Body of pancreas (tissue), 4 donors: Measurements from ENCODE around the gene PGF. TPM values are rescaled to one million over a fixed set of nuclear protein-coding genes. Genes with fewer than 3 reads are reported as not detected.

ENCODE experiments used
- ATAC-seq: fragments of 150-250 bp; one replicate; pipeline ENCODE4 v1.9.1; 2016
- DNase-seq, 4 donors: peaks; one replicate each; pipeline ENCODE4 v3.0.0-alpha.2; 2019
- H3K27ac ChIP-seq, 4 donors: fragments of 200-600 bp; sonication (generic); 1 replicate in 3 of 4; 2 replicates in 1 of 4; pipeline versions ENCODE4 v1.5.1 to v1.6.1; 2016 to 2019; ENCODE audit warnings: mild to moderate bottlenecking in 1 of 4, mixed read lengths in 1 of 4, moderate library complexity in 1 of 4
- H3K27me3 ChIP-seq, 2 donors: fragments of 200-600 bp; sonication (generic); one replicate each; pipeline ENCODE4 v1.6.0; 2016; ENCODE audit warnings: mild to moderate bottlenecking in 1 of 2
- H3K36me3 ChIP-seq, 2 donors: fragments of 200-600 bp; sonication (generic); replicated peaks in 1 of 2; 2 replicates each; pipeline ENCODE4 v1.5.1; 2016; ENCODE audit warnings: low read depth in 2 of 2; ENCODE audit not compliant: insufficient read depth in 1 of 2
- H3K4me1 ChIP-seq: fragments of 200-600 bp; sonication (generic); one replicate; pipeline ENCODE4 v1.6.0; 2016
- H3K4me3 ChIP-seq, 2 donors: fragments of 200-600 bp; sonication (generic); 1 replicate in 1 of 2; 2 replicates in 1 of 2; pipeline ENCODE4 v1.5.1; 2016 to 2019
- H3K9me3 ChIP-seq, 3 donors: fragments of 200-600 bp; sonication (generic); 1 replicate in 2 of 3; 2 replicates in 1 of 3; pipeline ENCODE4 v1.5.1; 2016
- POLR2A ChIP-seq, 3 donors: fragments of 450-650 bp; IDR thresholded peaks; one replicate each; pipeline ENCODE4 v1.6.1; 2016; ENCODE audit warnings: antibody characterized with exemption in 3 of 3, mild to moderate bottlenecking in 2 of 3
- WGBS, 2 donors: methylation state at CpG; one replicate each; pipeline ENCODE4 v1.1.5; 2017; 5-methylcytosine and 5-hydroxymethylcytosine counted together
- intact Hi-C: fragments of 100-400 bp; cut with DNase I; formaldehyde crosslinking; loops from one replicate; pipeline ENCODE4 v1.15.1; 2023
- total RNA-seq, 2 donors: library from RNA; depleted of rRNA; stranded (reverse); fragments of >200 nt; gene quantifications; one replicate each; pipeline ENCODE4 v1.1.0, GENCODE V29; 2016
- TF ChIP-seq, protein P1 (sequence below), 7 experiments: fragments of 450-650 bp in 4 of 7; fragments of 200-600 bp in 3 of 7; sonication (generic) in 3 of 7; IDR thresholded peaks; one replicate each; pipeline ENCODE4 v1.5.1; 2016 to 2019; ENCODE audit warnings: antibody characterized with exemption in 7 of 7

Gene PGF
- total RNA-seq, 2 donors from 2014 or later, result 2.3 to 6.6 TPM

- Histone ChIP-seq H3K4me1 (no peaks in the 10 kb centered on the region), H3K9me3 (no peaks in the 10 kb centered on the region), H3K27ac (no peak overlapping the region), H3K4me3 (no peak overlapping the region), H3K27me3 (no peaks in the 10 kb centered on the region), H3K36me3 (no peaks in the 10 kb centered on the region)
- 90% methylated on average over 5 of the region's 5 CpGs; no CpG with 5 or more reads in 1 of the 2 donors for WGBS, 2 donors
- no peak for DNase-seq
- intact Hi-C loops, result no loop called here
- TF ChIP-seq, protein P1, sequence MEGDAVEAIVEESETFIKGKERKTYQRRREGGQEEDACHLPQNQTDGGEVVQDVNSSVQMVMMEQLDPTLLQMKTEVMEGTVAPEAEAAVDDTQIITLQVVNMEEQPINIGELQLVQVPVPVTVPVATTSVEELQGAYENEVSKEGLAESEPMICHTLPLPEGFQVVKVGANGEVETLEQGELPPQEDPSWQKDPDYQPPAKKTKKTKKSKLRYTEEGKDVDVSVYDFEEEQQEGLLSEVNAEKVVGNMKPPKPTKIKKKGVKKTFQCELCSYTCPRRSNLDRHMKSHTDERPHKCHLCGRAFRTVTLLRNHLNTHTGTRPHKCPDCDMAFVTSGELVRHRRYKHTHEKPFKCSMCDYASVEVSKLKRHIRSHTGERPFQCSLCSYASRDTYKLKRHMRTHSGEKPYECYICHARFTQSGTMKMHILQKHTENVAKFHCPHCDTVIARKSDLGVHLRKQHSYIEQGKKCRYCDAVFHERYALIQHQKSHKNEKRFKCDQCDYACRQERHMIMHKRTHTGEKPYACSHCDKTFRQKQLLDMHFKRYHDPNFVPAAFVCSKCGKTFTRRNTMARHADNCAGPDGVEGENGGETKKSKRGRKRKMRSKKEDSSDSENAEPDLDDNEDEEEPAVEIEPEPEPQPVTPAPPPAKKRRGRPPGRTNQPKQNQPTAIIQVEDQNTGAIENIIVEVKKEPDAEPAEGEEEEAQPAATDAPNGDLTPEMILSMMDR (IDR thresholded peaks at IDR 0.05), result no peak
- no peak for TF ChIP-seq POLR2A (IDR thresholded peaks at IDR 0.05)
- no peak for ATAC-seq
Observed at GRCh38 chr14:74911704-74912103, 43.7 kb downstream of the PGF start.

DNA sequence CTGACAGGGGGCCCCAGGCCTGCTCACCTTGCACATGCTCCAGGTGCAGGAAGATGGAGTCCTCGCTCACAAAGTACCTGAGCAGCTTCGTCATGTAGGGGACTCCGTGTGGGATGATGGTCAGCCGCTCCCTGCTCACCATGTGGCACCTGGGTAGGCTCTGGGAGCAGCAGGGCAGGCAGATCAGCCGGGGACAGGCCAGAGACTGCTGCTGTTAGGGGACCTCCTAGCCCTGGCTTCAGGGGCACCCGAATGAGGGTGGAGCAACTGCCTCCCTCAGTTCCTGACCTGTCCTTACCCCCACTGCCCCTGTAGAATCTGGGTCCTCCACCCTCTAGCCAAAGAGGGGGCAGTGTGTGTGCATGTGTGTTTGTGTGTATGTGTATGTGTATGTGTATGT is 44.2 kb downstream of the PGF start:
- Histone ChIP-seq H3K27me3 (no peaks in the 10 kb centered on the region), H3K4me1 (no peaks in the 10 kb centered on the region), H3K27ac (no peak overlapping the region), H3K9me3 (no peaks in the 10 kb centered on the region), H3K36me3 (no peaks in the 10 kb centered on the region), H3K4me3 (no peak overlapping the region)
- ATAC-seq (no peak), DNase-seq (no peak)
- intact Hi-C loops, result no loop called here
- TF ChIP-seq, protein P1 (IDR thresholded peaks at IDR 0.05), result no peak
- no peak for TF ChIP-seq POLR2A (IDR thresholded peaks at IDR 0.05)
- 95% methylated on average over 6 of the region's 6 CpGs; no CpG with 5 or more reads in 1 of the 2 donors for WGBS, 2 donors

DNA sequence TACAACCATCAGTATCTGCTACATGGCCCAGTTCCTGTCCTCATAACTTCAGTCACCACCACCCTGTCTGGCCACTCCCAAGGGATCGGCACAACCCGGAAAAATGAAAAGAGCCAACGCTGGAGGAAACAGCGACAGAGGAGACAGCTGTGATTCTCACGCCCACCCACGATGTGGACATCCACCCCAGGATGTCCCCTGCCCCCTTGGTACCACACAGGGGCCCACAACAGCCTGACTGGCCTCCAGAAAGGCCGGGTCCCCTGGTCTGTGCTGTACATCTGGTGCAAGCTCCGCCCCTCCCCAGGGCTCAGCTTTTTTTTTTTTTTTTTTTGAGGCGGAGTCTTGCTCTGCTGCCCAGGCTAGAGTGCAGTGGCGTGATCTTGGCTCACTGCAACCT is 44.8 kb downstream of the PGF start:
- 56 to 67% methylated on average over 9 to 10 of the region's 10 CpGs for WGBS, 2 donors
- TF ChIP-seq, protein P1 (IDR thresholded peaks at IDR 0.05), result no peak
- no peak for TF ChIP-seq POLR2A (IDR thresholded peaks at IDR 0.05)
- no peaks in the 10 kb centered on the region for H3K27me3 ChIP-seq
- intact Hi-C loops, result no loop called here
- no peak overlapping the region for H3K27ac ChIP-seq
- DNase-seq (no peak), ATAC-seq (no peak)
- H3K4me1 ChIP-seq, result peaks cover 5% of the 10 kb centered on the region
- H3K36me3 ChIP-seq, result no peaks in the 10 kb centered on the region
- no peaks in the 10 kb centered on the region for H3K9me3 ChIP-seq
- no peak overlapping the region for H3K4me3 ChIP-seq

GRCh38 chr14:74909911-74910310 is 45.5 kb downstream of the PGF start:
- Histone ChIP-seq H3K4me1 (peaks cover 7% of the 10 kb centered on the region), H3K27ac (no peak overlapping the region), H3K4me3 (no peak overlapping the region), H3K9me3 (no peaks in the 10 kb centered on the region), H3K27me3 (no peaks in the 10 kb centered on the region), H3K36me3 (no peaks in the 10 kb centered on the region)
- ATAC-seq (no peak), DNase-seq (no peak)
- TF ChIP-seq, protein P1 (IDR thresholded peaks at IDR 0.05), result no peak
- no peak for TF ChIP-seq POLR2A (IDR thresholded peaks at IDR 0.05)
- intact Hi-C loops, result loop anchor here (5.0 kb wide), 1 partner anchor 48 kb away; no protein-coding TSS in a partner anchor
- 77 to 81% methylated on average over 9 to 10 of the region's 10 CpGs for WGBS, 2 donors

GRCh38 chr14:74909501-74909900 is 45.9 kb downstream of the PGF start:
- ATAC-seq, result no peak
- Histone ChIP-seq H3K9me3 (no peaks in the 10 kb centered on the region), H3K27me3 (no peaks in the 10 kb centered on the region), H3K36me3 (no peaks in the 10 kb centered on the region), H3K4me3 (no peak overlapping the region), H3K4me1 (peaks cover 7% of the 10 kb centered on the region), H3K27ac (no peak overlapping the region)
- intact Hi-C loops, result loop anchor here (5.0 kb wide), 1 partner anchor 47 kb away; no protein-coding TSS in a partner anchor
- WGBS, 2 donors, result 80 to 86% methylated on average over 10 to 14 of the region's 14 CpGs
- no peak for DNase-seq
- no peak for TF ChIP-seq POLR2A (IDR thresholded peaks at IDR 0.05)
- TF ChIP-seq, protein P1 (IDR thresholded peaks at IDR 0.05), result no peak
